ENCODE results near the gene NPEPL1.
"Not testable (repeated sequence)": the region's sequence is repeated elsewhere in the genome, so short reads cannot be mapped to it uniquely, and the experiment has no call there.

The NPEPL1 gene

GRCh38 chr20:58715391-58715800 is 22.8 kb downstream of the NPEPL1 start:
- DNase-seq (ENCODE audit: low read depth): no peak

- DNase-seq (ENCODE audit: low read depth): no peak
Measured at GRCh38 chr20:58715801-58716475, 23.3 kb downstream of the NPEPL1 start.

DNA sequence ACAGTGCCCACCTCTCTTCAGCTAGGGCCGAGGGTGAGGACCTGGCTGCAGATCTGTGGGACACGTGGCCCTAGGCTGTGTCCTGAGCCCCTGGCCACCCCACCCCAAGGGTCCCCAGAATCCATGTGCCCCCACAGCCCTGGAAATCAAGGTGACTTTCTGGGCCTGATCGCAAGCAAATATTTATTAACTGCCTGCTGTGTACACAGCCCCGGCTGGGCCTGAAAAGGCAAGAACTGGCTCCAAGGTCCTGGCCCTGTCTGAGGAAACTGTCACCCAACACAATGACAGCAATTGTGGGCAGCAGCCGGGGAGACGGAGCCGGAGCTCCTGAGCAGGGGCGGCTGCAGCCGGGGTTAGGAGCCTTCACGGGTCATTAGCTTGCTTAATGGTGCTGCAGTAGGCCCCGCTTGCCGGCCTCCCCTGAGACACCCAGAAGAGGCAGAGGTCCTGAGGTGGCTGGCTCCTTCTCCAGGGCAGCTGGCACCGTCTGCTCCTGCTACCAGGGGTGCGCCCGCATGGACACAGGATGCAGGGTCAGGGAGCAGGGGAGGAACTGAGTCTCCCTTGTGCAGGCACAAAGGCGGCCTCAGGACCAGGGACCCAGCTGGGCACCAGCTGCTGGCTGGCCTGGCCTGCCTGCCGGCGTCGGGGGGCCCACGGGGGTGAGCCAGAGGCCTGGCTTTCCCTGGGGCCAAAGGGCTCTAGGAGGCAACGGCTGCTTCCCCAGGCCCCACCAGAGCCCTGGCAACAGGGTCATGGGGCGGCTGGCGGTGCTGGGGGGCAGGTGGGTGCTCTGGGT is 24.1 kb downstream of the NPEPL1 start:
- DNase-seq (ENCODE audit: low read depth): no peak

GRCh38 chr20:58717278-58718091 is 24.9 kb downstream of the NPEPL1 start:
- DNase-seq (ENCODE audit: low read depth): no peak

GRCh38 chr20:58718121-58718563 is 25.5 kb downstream of the NPEPL1 start:
- DNase-seq (ENCODE audit: low read depth): no peak

DNA sequence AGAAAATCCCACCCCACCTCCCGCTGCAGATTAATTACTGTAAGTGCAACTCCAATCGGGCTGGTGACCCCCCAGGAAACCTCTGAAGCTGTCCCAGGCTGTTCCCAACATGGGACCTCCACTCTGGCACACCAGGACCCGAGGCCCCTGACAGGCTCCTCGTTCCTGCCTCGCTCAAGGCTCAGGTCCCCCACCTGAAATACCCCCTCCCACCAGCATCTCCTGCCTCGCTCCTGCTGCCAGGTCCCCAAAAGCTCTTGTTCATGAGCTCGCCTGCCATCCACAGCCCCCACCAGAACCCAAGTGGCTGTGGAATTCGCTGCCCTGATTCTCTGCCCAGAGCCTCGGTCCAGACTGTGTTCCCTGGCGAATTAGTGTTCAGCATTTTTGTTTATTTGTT is 26.1 kb downstream of the NPEPL1 start:
- no peak for DNase-seq (ENCODE audit: low read depth)

DNA sequence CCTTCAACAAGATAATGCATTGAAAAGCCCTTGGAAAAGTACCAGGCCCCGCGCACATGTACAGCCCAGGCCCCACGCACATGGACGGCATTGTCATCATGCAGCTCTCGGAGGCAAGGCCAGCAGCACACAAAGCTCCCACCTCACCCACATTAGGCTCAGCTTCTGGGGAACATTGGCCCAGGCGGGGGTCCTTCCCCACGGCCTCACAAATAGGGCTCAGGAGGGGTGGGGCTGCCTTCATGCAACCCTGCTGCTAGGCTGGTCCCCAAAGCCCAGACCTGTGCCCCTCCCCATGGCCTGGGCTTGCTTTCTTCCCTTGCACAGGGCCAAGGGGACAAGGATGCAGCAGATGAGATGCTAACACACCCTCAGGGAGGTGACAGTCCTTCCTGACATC is 26.7 kb downstream of the NPEPL1 start:
- DNase-seq (ENCODE audit: low read depth): no peak

- no peak for DNase-seq (ENCODE audit: low read depth)
Measured at GRCh38 chr20:58719971-58720371, 27.4 kb downstream of the NPEPL1 start.

DNA sequence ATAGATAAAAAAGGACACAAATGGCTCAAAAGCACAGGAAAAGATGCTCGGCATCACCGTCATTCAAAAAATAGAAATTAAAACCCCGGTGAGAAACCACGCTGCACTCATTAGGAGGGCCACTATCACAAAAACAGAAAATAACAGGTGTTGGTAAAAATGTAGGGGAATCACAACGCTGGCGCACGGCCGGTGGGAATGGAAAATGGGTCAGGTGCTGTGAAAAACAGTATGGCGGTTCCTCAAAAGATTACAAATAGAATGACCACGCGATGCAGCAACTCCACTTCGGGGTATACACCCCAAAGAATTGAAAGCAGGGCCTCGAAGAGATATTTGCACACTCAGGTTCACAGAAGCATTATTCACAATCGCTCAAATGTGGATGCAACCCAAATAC is 28.3 kb downstream of the NPEPL1 start:
- DNase-seq (ENCODE audit: low read depth): no peak

DNA sequence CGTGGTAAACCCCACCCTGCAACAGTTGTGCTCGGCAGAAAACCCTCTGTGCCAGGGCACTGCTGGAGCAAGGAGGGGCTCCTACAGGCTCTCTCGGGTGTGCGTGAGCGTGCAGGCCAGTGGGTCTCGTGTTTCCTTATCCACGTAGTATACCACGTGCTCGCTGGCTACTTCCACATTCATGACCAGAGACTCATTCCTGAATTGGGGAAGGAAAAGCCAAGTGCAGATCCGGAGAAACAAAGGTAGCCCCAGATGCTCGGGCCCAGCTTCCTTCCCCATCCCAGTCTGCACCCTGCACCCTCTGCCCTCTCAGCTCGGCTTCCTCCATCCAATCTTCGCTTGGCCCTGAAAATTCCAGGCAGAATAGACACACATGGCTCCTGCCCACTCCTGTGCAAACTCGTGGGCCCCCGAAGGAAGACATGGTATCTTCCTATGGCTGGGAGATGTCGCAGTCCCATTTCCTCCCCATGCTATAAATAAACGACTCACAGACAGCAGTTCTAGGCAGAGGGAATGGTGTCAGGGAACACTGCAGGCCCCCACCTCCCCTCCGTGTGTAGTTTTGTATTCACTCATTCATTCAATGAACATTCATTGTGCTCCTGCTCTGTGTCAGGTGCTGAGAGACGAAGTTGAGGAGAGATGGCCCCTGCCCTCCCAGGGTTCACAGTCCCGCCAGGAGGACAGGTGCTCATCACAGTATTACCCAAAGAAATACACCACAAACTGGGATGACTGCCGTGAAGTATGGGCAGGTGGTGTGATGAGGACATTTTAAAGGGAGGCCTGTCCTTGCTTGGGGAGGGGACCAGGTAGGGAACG is 29.6 kb downstream of the NPEPL1 start:
- no peak for DNase-seq (ENCODE audit: low read depth)

- DNase-seq (ENCODE audit: low read depth): no peak
Measured at GRCh38 chr20:58722877-58723627, 30.5 kb downstream of the NPEPL1 start.

- no peak for DNase-seq (ENCODE audit: low read depth)
Measured at GRCh38 chr20:58723628-58723984, 31.0 kb downstream of the NPEPL1 start.

- DNase-seq (ENCODE audit: low read depth): not testable (repeated sequence)
Measured at GRCh38 chr20:58726156-58726555, 33.6 kb downstream of the NPEPL1 start.

GRCh38 chr20:58731192-58731591 is 38.6 kb downstream of the NPEPL1 start:
- DNase-seq (ENCODE audit: low read depth): no peak

- no peak for DNase-seq (ENCODE audit: low read depth)
Measured at GRCh38 chr20:58737198-58737597, 44.6 kb downstream of the NPEPL1 start.

DNA sequence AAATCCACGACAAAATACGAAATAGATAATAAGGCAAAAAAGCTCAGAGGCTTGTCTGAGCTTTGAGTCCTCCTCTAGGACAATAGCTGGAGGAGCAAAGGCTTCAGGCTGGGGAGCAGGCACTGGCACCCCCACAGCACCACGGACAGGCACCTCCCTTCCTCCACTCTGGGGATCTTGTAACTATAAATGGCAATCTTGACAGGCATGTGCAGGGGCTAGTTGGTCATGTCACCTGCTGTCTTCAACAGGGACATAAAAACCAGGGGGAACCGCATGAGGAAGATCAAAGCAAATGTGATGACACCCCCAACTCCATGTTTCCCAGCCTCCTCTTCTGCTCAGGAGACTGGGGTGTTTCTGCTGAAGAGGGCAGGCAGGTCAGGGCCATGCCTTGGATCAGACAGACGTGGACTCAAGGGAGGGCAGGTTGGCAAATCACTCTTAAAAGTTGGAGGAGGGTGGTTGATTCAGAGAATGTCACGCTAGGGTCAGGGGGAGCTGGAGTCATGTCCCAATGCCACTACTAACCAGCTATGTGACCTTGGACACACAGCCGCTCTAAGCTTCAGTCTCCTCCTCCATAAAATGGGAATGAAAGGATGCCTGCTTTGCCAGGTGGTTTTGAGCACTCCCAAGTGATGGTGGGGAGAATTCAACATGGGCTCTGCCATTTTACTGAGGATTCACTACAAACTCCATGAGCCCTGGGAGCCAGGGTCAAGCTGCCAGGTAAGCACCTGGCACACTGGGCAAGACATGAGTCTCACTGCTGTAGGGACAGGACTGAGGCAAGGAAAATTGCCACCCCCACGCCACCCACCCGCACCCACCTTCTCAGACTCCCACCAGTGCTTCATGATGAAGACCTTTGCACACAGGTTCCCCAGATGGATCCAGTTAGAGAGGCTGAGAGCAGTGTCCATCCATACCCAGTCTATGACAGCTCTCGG is 48.0 kb downstream of the NPEPL1 start:
- DNase-seq (ENCODE audit: low read depth): no peak

DNA sequence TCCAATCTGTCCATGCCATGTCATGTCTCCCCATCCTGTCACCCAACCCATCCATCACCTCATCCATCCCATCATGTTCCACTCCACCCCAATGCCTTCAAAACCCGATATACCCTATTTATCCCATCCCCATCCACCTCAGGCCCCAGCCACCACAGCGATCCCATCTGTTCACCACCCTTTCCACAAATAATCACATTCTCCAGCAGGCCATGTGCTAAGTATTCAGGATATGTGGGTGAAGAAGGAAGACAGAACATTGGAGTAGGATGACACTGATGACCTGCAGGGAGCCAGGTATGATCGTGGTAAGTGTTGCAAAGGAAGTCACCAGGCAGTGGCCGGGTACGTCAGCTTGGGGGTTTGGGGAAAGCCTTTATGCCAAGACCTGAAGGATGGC is 48.8 kb downstream of the NPEPL1 start:
- DNase-seq (ENCODE audit: low read depth): no peak

GRCh38 chr20:58742668-58743566 is 50.3 kb downstream of the NPEPL1 start:
- no peak for DNase-seq (ENCODE audit: low read depth)

All from fibroblast of the conjunctiva (primary cell).